AG09309 (cell line): ENCODE measurements around the gene SRPRB.

ENCODE experiments used
- DNase-seq: peaks from one replicate; pipeline ENCODE4 v3.0.0-alpha.2; 2010; ENCODE audit warnings: low read depth
- H3K4me3 ChIP-seq: 2 replicates; pipeline ENCODE4 v1.5.1; 2011; ENCODE audit warnings: mild to moderate bottlenecking, low read depth, low read length, moderate library complexity; ENCODE audit not compliant: control insufficient read depth
- CTCF ChIP-seq: IDR thresholded peaks from 2 replicates; pipeline ENCODE4 v1.5.1; 2011; ENCODE audit warnings: mild to moderate bottlenecking, low read depth, low read length, inconsistent platforms; ENCODE audit not compliant: insufficient read depth, control insufficient read depth; ENCODE audit errors: missing control alignments

The SRPRB gene

GRCh38 chr3:133863911-133864310 is 58.3 kb downstream of the SRPRB start:
- H3K4me3 ChIP-seq = no peak overlapping the region
- no peak for TF ChIP-seq CTCF
- no peak for DNase-seq

GRCh38 chr3:133864616-133865015 is 59.0 kb downstream of the SRPRB start:
- DNase-seq = no peak
- no peak overlapping the region for H3K4me3 ChIP-seq
- no peak for TF ChIP-seq CTCF

GRCh38 chr3:133865136-133865855 is 59.7 kb downstream of the SRPRB start:
- DNase-seq = no peak
- H3K4me3 ChIP-seq = no peak overlapping the region
- TF ChIP-seq CTCF = no peak

DNA sequence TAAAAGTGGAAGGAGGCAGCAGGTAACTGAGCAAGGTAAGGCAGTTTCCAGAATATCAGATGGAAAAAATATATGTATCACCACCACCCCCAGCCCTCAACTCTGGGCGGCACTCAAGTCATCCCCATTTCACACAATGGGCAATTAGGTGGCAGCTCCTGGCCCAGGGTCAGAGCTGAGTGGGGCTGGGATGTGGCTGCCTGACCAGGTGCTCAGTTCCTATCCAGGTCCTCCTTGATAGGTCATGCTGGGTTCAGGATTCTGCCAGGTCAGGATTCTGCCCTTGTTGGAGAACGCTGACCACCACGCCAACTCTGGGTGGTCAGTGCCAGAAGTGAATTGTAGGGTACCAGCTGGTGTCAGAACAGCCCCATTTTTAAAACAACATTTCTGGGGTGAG is 60.5 kb downstream of the SRPRB start:
- no peak for DNase-seq
- no peak for TF ChIP-seq CTCF
- no peak overlapping the region for H3K4me3 ChIP-seq

DNA sequence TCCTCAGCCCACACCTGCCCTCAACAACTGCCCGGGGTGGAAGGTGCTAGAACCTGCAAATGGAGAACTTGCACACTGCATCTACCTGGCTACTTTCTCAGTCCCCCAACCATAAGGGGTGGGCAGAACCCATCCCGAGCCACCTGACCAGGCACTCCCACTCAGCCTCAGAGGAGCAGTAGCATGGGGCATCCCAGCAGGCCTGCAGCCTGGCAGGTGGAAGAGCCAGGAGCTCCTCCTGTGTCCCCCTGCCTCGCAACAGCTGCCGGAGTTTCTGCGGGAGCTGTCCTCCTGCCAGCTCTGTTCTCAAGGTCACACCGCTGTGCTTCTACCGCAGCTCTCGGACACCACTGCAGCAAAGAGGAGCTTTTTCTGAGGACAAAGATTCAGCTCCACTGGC is 62.6 kb downstream of the SRPRB start:
- no peak for DNase-seq
- H3K4me3 ChIP-seq = no peak overlapping the region
- TF ChIP-seq CTCF = no peak

DNA sequence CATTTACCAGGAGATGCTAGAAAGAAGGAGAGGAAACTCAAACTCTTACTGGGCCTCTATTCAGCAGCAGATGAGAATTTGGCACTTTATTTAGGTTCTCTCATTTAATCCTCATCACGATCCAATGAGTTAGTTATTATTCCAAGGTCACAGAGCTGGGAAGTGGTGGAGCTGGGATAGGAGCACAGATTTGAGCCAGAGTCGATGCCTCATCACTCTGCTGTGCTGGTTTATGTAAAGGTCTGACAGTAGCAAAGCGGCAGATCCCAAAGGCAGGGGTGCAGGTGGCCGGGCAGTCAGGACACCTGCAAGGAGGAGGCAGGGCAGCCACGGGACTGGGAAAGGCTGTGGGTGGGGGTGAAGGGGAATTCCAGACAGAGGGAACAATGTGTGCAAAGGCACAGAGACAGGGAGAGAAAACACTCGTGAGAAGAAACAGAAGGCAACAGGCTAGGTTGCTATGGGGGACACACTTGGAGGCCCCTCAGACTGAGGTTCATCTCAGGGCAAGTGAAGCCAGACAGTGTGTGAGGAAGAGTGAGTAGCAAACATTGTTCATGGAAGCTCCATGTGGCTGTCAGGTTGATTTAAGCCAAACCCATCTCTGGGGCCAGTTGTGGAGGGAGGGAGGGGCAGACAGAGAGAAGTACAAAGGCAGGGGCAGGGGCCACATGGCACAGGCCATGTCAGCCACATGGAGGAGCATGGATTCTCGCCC is 63.3 kb downstream of the SRPRB start:
- no peak overlapping the region for H3K4me3 ChIP-seq
- DNase-seq = no peak
- no peak for TF ChIP-seq CTCF
